IMR-90 (cell line): Measurements from ENCODE around the gene RESF1. TPM values are rescaled to one million over a fixed set of nuclear protein-coding genes. Genes with fewer than 3 reads are reported as not detected.

Experiments
- ATAC-seq: fragments of 200-7000 bp; cut with Tn5 transposase; 2 replicates; pipeline ENCODE4 v1.9.1; 2020; ENCODE audit warnings: low read depth, mild to moderate bottlenecking, moderate library complexity
- BruUV-seq: library from RNA; stranded (reverse); fragments of 400-500 nt; replicated peaks from 2 replicates; lab custom pipeline; 2021; lab: Mats Ljungman, UMichigan
- CTCF ChIA-PET: fragments of 300-600 bp; formaldehyde crosslinking; extraction: SDS; loops from one replicate; lab custom pipeline; 2021; ENCODE audit warnings: antibody characterized with exemption; lab: Yijun Ruan, JAX
- POLR2A ChIA-PET: fragments of 300-600 bp; sonication (Branson Sonifier 250); formaldehyde crosslinking; loops from one replicate; lab custom pipeline; 2022; ENCODE audit warnings: antibody characterized with exemption; ENCODE audit not compliant: unreplicated experiment; lab: Charles Lee
- DNase-seq: peaks from one replicate; pipeline ENCODE4 v3.0.0; 2013
- H2AFZ ChIP-seq: replicated peaks from 2 replicates; pipeline ENCODE3; 2013; ENCODE audit warnings: low read length, mild to moderate bottlenecking; ENCODE audit not compliant: poor library complexity
- H2AK5ac ChIP-seq: 2 replicates; pipeline ENCODE4 v1.6.1; 2013; ENCODE audit warnings: low read depth, low read length, inconsistent platforms
- H2AK9ac ChIP-seq: replicated peaks from 2 replicates; pipeline ENCODE3; 2013; ENCODE audit warnings: mild to moderate bottlenecking, low read depth, low read length, moderate library complexity; ENCODE audit not compliant: poor library complexity
- H2BK120ac ChIP-seq: 2 replicates; pipeline ENCODE4 v1.6.1; 2013; ENCODE audit warnings: low read depth, low read length, inconsistent platforms
- H2BK15ac ChIP-seq: 3 replicates; pipeline ENCODE4 v1.6.1; 2013; ENCODE audit warnings: low read depth, low read length, inconsistent platforms
- H2BK20ac ChIP-seq: 2 replicates; pipeline ENCODE4 v1.6.1; 2013; ENCODE audit warnings: low read depth, mild to moderate bottlenecking, inconsistent platforms, low read length, moderate library complexity
- H2BK5ac ChIP-seq: 2 replicates; pipeline ENCODE4 v1.6.1; 2013; ENCODE audit warnings: mild to moderate bottlenecking, low read depth, low read length, inconsistent platforms; ENCODE audit not compliant: poor library complexity, severe bottlenecking
- H3K14ac ChIP-seq: replicated peaks from 2 replicates; pipeline ENCODE4 v1.6.1; 2013; ENCODE audit warnings: low read depth, low read length, inconsistent platforms
- H3K18ac ChIP-seq: 2 replicates; pipeline ENCODE4 v1.6.1; 2013; ENCODE audit warnings: low read depth, low read length, control low read depth
- H3K23ac ChIP-seq: 2 replicates; pipeline ENCODE4 v1.6.1; 2013; ENCODE audit warnings: low read depth, low read length, inconsistent platforms
- H3K27ac ChIP-seq: 2 replicates; pipeline ENCODE4 v1.5.1; 2013; ENCODE audit warnings: mild to moderate bottlenecking, control low read depth, low read length; ENCODE audit not compliant: insufficient read depth
- H3K27me3 ChIP-seq: 2 replicates; pipeline ENCODE4 v1.6.1; 2013; ENCODE audit warnings: low read length; ENCODE audit not compliant: control insufficient read depth, insufficient read depth
- H3K36me3 ChIP-seq: 2 replicates; pipeline ENCODE4 v1.6.1; 2013; ENCODE audit warnings: low read length, mixed read lengths; ENCODE audit not compliant: control insufficient read depth, insufficient read depth
- H3K4ac ChIP-seq: 2 replicates; pipeline ENCODE4 v1.6.1; 2013; ENCODE audit warnings: low read depth, low read length, inconsistent platforms
- H3K4me1 ChIP-seq: 2 replicates; pipeline ENCODE4 v1.6.1; 2013; ENCODE audit warnings: low read length, mixed read lengths; ENCODE audit not compliant: control insufficient read depth, insufficient read depth
- H3K4me2 ChIP-seq: 2 replicates; pipeline ENCODE4 v1.6.1; 2013; ENCODE audit warnings: low read depth, mild to moderate bottlenecking, control low read depth, low read length, moderate library complexity
- H3K4me3 ChIP-seq: 2 replicates; pipeline ENCODE4 v1.5.1; 2013; ENCODE audit warnings: low read depth, mild to moderate bottlenecking, control low read depth, low read length, moderate library complexity; ENCODE audit not compliant: insufficient read depth
- H3K56ac ChIP-seq: 2 replicates; pipeline ENCODE4 v1.6.1; 2013; ENCODE audit warnings: low read length, inconsistent platforms; ENCODE audit not compliant: insufficient read depth; ENCODE audit errors: extremely low read depth
- H3K79me1 ChIP-seq, 2 experiments: 2 replicates each; pipeline ENCODE4 v1.6.1; 2013; ENCODE audit warnings: low read length in 2 of 2, inconsistent platforms in 1 of 2, low read depth in 1 of 2
- H3K9ac ChIP-seq: 2 replicates; pipeline ENCODE4 v1.6.1; 2013; ENCODE audit warnings: low read depth, low read length, control low read depth
- H3K9me1 ChIP-seq: 2 replicates; pipeline ENCODE4 v1.6.1; 2013; ENCODE audit warnings: low read length, inconsistent platforms; ENCODE audit not compliant: insufficient read depth
- H3K9me3 ChIP-seq: 2 replicates; pipeline ENCODE4 v1.6.1; 2013; ENCODE audit warnings: low read length; ENCODE audit not compliant: control insufficient read depth, insufficient read depth
- H4K20me1 ChIP-seq: 2 replicates; pipeline ENCODE4 v1.6.1; 2013; ENCODE audit warnings: low read length, inconsistent platforms; ENCODE audit not compliant: insufficient read depth
- H4K5ac ChIP-seq: 2 replicates; pipeline ENCODE4 v1.6.1; 2013; ENCODE audit warnings: mild to moderate bottlenecking, low read depth, low read length, control low read depth
- H4K8ac ChIP-seq, 2 experiments: 2 replicates each; pipeline ENCODE4 v1.6.1; 2013; ENCODE audit warnings: low read depth in 2 of 2, low read length in 2 of 2, control low read depth in 1 of 2, inconsistent platforms in 1 of 2
- H4K91ac ChIP-seq: 2 replicates; pipeline ENCODE4 v1.6.1; 2013; ENCODE audit warnings: low read depth, low read length, inconsistent platforms; ENCODE audit not compliant: insufficient read depth
- CHD1 ChIP-seq: IDR thresholded peaks from 2 replicates; pipeline ENCODE4 v1.6.1; 2012; ENCODE audit warnings: low read depth, low read length, improper control_type of control experiment
- MAFK ChIP-seq: IDR thresholded peaks from 2 replicates; pipeline ENCODE4 v1.6.1; 2012; ENCODE audit warnings: low read depth, low read length, improper control_type of control experiment
- MAZ ChIP-seq: IDR thresholded peaks from 2 replicates; pipeline ENCODE4 v1.6.1; 2012; ENCODE audit warnings: low read depth, mild to moderate bottlenecking, low read length, improper control_type of control experiment, moderate library complexity, borderline replicate concordance
- MXI1 ChIP-seq: IDR thresholded peaks from 2 replicates; pipeline ENCODE4 v1.6.1; 2012; ENCODE audit warnings: low read depth, mild to moderate bottlenecking, low read length, moderate library complexity, borderline replicate concordance
- NFE2L2 ChIP-seq: fragments of 150-350 bp; IDR thresholded peaks from 2 replicates; pipeline ENCODE4 v1.6.1; 2016; ENCODE audit warnings: low read depth, mild to moderate bottlenecking, low read length
- RAD21 ChIP-seq: IDR thresholded peaks from 2 replicates; pipeline ENCODE4 v1.6.1; 2012; ENCODE audit warnings: low read length, improper control_type of control experiment
- RCOR1 ChIP-seq: IDR thresholded peaks from 2 replicates; pipeline ENCODE4 v1.6.1; 2012; ENCODE audit warnings: mild to moderate bottlenecking, low read length, improper control_type of control experiment; ENCODE audit not compliant: insufficient replicate concordance
- WGBS, 2 experiments: methylation state at CpG; one replicate each; pipeline versions ENCODE4 v1.1.5 to v1.1.7; 2013; ENCODE audit warnings: missing lambda C conversion rate in 2 of 2; ENCODE audit not compliant: insufficient read length in 1 of 2; ENCODE audit errors: extremely low coverage in 2 of 2; 5-methylcytosine and 5-hydroxymethylcytosine counted together
- dilution Hi-C: fragments of 300-500 bp; cut with HindIII; formaldehyde crosslinking; loops from one replicate; pipeline ENCODE4 v1.14.3; 2018; ENCODE audit warnings: low sequenced_read_pairs; ENCODE audit not compliant: unreplicated experiment
- in situ Hi-C: fragments of 300-500 bp; cut with MboI; formaldehyde crosslinking; loops from 3 replicates; pipeline ENCODE4 v1.14.3; 2019; ENCODE audit warnings: low sequenced_read_pairs, inconsistent platforms, mixed read lengths
- intact Hi-C: fragments of 100-400 bp; cut with micrococcal nuclease; formaldehyde crosslinking; loops from 2 replicates; pipeline ENCODE4 v1.10.0; 2022
- polyA plus RNA-seq, 3 experiments: library from polyadenylated mRNA; depleted of rRNA; stranded (reverse); fragments of >200 nt; gene quantifications; 2 replicates each; pipeline ENCODE4 v1.2.3, GENCODE V29; 2012; ENCODE audit warnings: low replicate concordance in 1 of 3
- total RNA-seq: library from RNA; depleted of rRNA; stranded (reverse); fragments of >200 nt; gene quantifications from 2 replicates; pipeline ENCODE4 v1.2.3, GENCODE V29; 2012
- TF ChIP-seq, protein P1 (sequence below): conservative IDR thresholded peaks from 2 replicates; pipeline ENCODE4 v1.5.1; 2012; ENCODE audit warnings: mild to moderate bottlenecking, low read depth, low read length, improper control_type of control experiment
- TF ChIP-seq, protein P2 (sequence below): fragments of 150-350 bp; IDR thresholded peaks from 2 replicates; pipeline ENCODE4 v1.6.1; 2016; ENCODE audit warnings: low read depth, mild to moderate bottlenecking, low read length, moderate library complexity, borderline replicate concordance
- TF ChIP-seq, protein P3 (sequence below): fragments of 150-350 bp; IDR thresholded peaks from 2 replicates; pipeline ENCODE4 v1.6.1; 2017; ENCODE audit warnings: mild to moderate bottlenecking, antibody characterized with exemption, low read length, low read depth

The RESF1 gene
- total and polyA plus RNA-seq, 2 of the 4 experiments (the other 2 are of a cell fraction): 5.0 to 7.3 TPM

DNA sequence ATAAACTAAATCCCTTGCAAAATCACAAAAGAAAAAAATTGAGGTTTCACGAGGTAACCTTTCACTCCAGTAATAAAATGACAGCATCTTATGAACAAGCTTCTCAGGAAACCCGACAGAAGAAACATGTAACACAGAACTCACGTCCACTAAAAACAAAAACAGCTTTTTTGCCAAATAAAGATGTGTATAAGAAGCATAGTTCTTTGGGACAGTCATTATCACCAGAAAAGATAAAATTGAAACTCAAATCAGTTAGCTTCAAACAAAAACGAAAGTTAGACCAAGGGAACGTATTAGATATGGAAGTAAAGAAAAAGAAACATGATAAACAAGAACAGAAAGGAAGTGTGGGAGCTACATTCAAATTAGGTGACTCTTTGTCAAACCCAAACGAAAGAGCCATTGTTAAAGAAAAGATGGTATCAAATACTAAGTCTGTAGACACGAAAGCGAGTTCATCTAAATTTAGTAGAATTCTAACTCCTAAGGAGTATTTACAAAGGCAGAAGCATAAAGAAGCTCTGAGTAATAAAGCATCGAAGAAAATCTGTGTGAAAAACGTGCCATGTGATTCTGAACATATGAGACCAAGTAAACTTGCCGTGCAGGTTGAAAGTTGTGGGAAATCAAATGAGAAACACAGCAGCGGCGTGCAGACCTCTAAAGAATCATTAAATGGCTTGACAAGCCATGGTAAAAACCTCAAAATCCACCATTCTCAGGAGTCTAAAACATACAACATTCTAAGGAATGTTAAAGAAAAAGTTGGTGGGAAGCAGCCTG is 25.8 kb downstream of the RESF1 start:
- no peak for ATAC-seq
- Histone ChIP-seq H3K27ac (no peak overlapping the region), H2BK5ac (no peak overlapping the region), H2BK20ac (no peak overlapping the region), H3K14ac (no peak overlapping the region), H2AFZ (no peak overlapping the region), H4K20me1 (no peaks in the 10 kb centered on the region), H3K18ac (no peak overlapping the region), H3K4me2 (no peak overlapping the region), H3K4me1 (0 out of 2 replicates have a peak, but pooled peaks cover 2% of the 10 kb centered on the region), H2AK5ac (no peak overlapping the region), H3K9ac (no peak overlapping the region), H3K27me3 (no peaks in the 10 kb centered on the region), H2BK120ac (no peak overlapping the region), H3K23ac (no peak overlapping the region), H3K9me1 (no peaks in the 10 kb centered on the region), H4K5ac (no peak overlapping the region), H4K91ac (no peak overlapping the region), H3K4ac (no peak overlapping the region), H3K56ac (no peak overlapping the region), H3K4me3 (no peak overlapping the region), H3K79me1 (peaks cover 8% of the 10 kb centered on the region in 2 experiments; a peak in 3 of 4 replicates), H3K9me3 (no peaks in the 10 kb centered on the region; the same call in 1 of the 2 replicates), H2AK9ac (no peak overlapping the region), H2BK15ac (no peak overlapping the region), H3K36me3 (peaks cover 12% of the 10 kb centered on the region; the same call in 1 of the 2 replicates), H4K8ac (no peak overlapping the region)
- ChIA-PET CTCF (no interaction called here), POLR2A (no interaction called here)
- dilution Hi-C loops: no loop called here
- WGBS, 2 experiments: no CpG with 5 or more reads among the region's 13 CpGs
- no peak for DNase-seq
- in situ Hi-C loops: no loop called here
- TSS peak; percentile 19 for BruUV-seq
- TF ChIP-seq MXI1 (no peak), MAZ (no peak), CHD1 (no peak), NFE2L2 (no peak), RAD21 (no peak), RCOR1 (no peak), MAFK (no peak)
- TF ChIP-seq, protein P1, sequence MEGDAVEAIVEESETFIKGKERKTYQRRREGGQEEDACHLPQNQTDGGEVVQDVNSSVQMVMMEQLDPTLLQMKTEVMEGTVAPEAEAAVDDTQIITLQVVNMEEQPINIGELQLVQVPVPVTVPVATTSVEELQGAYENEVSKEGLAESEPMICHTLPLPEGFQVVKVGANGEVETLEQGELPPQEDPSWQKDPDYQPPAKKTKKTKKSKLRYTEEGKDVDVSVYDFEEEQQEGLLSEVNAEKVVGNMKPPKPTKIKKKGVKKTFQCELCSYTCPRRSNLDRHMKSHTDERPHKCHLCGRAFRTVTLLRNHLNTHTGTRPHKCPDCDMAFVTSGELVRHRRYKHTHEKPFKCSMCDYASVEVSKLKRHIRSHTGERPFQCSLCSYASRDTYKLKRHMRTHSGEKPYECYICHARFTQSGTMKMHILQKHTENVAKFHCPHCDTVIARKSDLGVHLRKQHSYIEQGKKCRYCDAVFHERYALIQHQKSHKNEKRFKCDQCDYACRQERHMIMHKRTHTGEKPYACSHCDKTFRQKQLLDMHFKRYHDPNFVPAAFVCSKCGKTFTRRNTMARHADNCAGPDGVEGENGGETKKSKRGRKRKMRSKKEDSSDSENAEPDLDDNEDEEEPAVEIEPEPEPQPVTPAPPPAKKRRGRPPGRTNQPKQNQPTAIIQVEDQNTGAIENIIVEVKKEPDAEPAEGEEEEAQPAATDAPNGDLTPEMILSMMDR: no peak
- TF ChIP-seq, protein P2, sequence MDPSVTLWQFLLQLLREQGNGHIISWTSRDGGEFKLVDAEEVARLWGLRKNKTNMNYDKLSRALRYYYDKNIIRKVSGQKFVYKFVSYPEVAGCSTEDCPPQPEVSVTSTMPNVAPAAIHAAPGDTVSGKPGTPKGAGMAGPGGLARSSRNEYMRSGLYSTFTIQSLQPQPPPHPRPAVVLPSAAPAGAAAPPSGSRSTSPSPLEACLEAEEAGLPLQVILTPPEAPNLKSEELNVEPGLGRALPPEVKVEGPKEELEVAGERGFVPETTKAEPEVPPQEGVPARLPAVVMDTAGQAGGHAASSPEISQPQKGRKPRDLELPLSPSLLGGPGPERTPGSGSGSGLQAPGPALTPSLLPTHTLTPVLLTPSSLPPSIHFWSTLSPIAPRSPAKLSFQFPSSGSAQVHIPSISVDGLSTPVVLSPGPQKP: no peak
- TF ChIP-seq, protein P3, sequence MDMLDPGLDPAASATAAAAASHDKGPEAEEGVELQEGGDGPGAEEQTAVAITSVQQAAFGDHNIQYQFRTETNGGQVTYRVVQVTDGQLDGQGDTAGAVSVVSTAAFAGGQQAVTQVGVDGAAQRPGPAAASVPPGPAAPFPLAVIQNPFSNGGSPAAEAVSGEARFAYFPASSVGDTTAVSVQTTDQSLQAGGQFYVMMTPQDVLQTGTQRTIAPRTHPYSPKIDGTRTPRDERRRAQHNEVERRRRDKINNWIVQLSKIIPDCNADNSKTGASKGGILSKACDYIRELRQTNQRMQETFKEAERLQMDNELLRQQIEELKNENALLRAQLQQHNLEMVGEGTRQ: no peak
- intact Hi-C loops: no loop called here
